ENCODE data around the gene CAMSAP1.

DNA sequence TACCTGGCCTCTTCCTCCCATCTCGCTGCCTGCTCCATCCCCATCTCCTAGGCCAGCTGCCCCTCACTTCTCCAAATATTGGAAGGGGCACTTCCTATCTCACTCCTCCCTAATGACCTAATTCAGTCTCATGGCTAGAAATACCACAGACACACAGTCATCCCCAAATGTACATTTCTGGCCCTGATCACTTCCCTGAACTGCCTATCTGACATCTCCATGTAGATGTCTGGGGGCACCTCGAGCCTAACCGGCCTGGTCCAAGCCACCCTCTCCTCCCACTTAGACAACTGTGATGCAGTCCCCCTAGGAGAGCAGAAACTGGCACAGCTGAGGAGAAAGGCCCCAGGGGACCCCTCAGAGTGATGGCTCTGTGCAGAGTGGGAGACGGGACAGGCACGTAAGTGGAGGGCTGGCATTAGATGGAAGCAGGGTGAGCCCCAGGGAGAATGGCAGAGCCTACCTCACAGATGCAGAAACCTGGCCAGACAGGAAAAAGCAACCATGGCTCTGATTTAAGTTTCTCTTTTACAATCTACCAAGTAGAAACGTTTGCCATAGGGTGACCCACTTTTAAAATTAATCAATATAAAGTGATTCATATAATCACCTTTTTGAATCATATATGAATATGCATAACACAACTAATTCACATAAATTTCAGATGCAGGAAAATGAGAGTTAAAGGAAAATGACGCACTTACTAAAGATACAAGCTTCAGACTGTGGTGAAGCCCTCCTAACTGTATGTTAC is 22.1 kb downstream of the CAMSAP1 start:
- TF ChIP-seq, protein P1, sequence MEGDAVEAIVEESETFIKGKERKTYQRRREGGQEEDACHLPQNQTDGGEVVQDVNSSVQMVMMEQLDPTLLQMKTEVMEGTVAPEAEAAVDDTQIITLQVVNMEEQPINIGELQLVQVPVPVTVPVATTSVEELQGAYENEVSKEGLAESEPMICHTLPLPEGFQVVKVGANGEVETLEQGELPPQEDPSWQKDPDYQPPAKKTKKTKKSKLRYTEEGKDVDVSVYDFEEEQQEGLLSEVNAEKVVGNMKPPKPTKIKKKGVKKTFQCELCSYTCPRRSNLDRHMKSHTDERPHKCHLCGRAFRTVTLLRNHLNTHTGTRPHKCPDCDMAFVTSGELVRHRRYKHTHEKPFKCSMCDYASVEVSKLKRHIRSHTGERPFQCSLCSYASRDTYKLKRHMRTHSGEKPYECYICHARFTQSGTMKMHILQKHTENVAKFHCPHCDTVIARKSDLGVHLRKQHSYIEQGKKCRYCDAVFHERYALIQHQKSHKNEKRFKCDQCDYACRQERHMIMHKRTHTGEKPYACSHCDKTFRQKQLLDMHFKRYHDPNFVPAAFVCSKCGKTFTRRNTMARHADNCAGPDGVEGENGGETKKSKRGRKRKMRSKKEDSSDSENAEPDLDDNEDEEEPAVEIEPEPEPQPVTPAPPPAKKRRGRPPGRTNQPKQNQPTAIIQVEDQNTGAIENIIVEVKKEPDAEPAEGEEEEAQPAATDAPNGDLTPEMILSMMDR (IDR thresholded peaks at IDR 0.05): no peak
- TF ChIP-seq POLR2A (IDR thresholded peaks at IDR 0.05): no peak
